Neural cell (in vitro differentiated cells): ENCODE data around the gene PSMD13. TPM values are rescaled to one million over a fixed set of nuclear protein-coding genes. Genes with fewer than 3 reads are reported as not detected.

Experiments used
- H2AFZ ChIP-seq: fragments of 200-600, 300-800 bp; sonication (generic), shearing (Covaris generic); 2 replicates; pipeline ENCODE4 v1.6.0; 2014; ENCODE audit warnings: low read depth, mild to moderate bottlenecking, antibody characterized with exemption, low read length, moderate library complexity
- H3F3A ChIP-seq: fragments of 200-600 bp; shearing (Covaris generic); 2 replicates; pipeline ENCODE4 v1.6.1; 2016; ENCODE audit warnings: mild to moderate bottlenecking, moderate library complexity, mixed read lengths, antibody characterized with exemption, low read length; ENCODE audit not compliant: insufficient read depth, poor library complexity, severe bottlenecking
- H3K27ac ChIP-seq: fragments of 200-600, 300-800 bp; sonication (generic), shearing (Covaris generic); 2 replicates; pipeline ENCODE4 v1.5.1; 2014; ENCODE audit warnings: mild to moderate bottlenecking, low read length, moderate library complexity
- H3K27me3 ChIP-seq: fragments of 300-800, 200-600 bp; sonication (generic), shearing (Covaris generic); 2 replicates; pipeline ENCODE4 v1.6.0; 2014; ENCODE audit warnings: mild to moderate bottlenecking, low read depth, low read length, moderate library complexity; ENCODE audit not compliant: insufficient read depth
- H3K36me3 ChIP-seq: fragments of 300-800, 200-600 bp; sonication (generic), shearing (Covaris generic); 2 replicates; pipeline ENCODE4 v1.5.1; 2014; ENCODE audit warnings: mild to moderate bottlenecking, antibody characterized with exemption, low read length, moderate library complexity; ENCODE audit not compliant: insufficient read depth
- H3K4me2 ChIP-seq: fragments of 300-800, 200-600 bp; sonication (generic), shearing (Covaris generic); 2 replicates; pipeline ENCODE4 v1.6.0; 2014; ENCODE audit warnings: mild to moderate bottlenecking, low read length
- H3K4me3 ChIP-seq: fragments of 300-800, 200-600 bp; sonication (generic), shearing (Covaris generic); 2 replicates; pipeline ENCODE4 v1.5.1; 2014; ENCODE audit warnings: mild to moderate bottlenecking, low read length, moderate library complexity
- H3K79me2 ChIP-seq: fragments of 200-600 bp; shearing (Covaris generic); replicated peaks from 2 replicates; pipeline ENCODE4 v1.6.0; 2014; ENCODE audit warnings: mild to moderate bottlenecking, low read length, moderate library complexity; ENCODE audit not compliant: insufficient read depth
- H3K9ac ChIP-seq: fragments of 300-800, 200-600 bp; sonication (generic), shearing (Covaris generic); 2 replicates; pipeline ENCODE4 v1.6.1; 2016; ENCODE audit warnings: mild to moderate bottlenecking, low read length, mixed read lengths
- H3K9me2 ChIP-seq: fragments of 200-600 bp; shearing (Covaris generic); 2 replicates; pipeline ENCODE4 v1.6.1; 2016; ENCODE audit warnings: mild to moderate bottlenecking, low read length, mixed read lengths; ENCODE audit not compliant: insufficient read depth
- H3K9me3 ChIP-seq: fragments of 200-600, 300-800 bp; sonication (generic), shearing (Covaris generic); 2 replicates; pipeline ENCODE4 v1.6.1; 2016; ENCODE audit warnings: mild to moderate bottlenecking, mixed run types, low read length, moderate library complexity, mixed read lengths
- H4K20me1 ChIP-seq: fragments of 200-600 bp; shearing (Covaris generic); 2 replicates; pipeline ENCODE4 v1.6.1; 2016; ENCODE audit warnings: mild to moderate bottlenecking, mixed run types; ENCODE audit not compliant: insufficient read depth
- EP300 ChIP-seq: fragments of 450-650 bp; conservative IDR thresholded peaks from 2 replicates; pipeline ENCODE4 v1.6.1; 2014; ENCODE audit warnings: antibody characterized with exemption, mild to moderate bottlenecking, moderate library complexity; ENCODE audit not compliant: poor library complexity, severe bottlenecking
- EZH2 ChIP-seq: fragments of 200-600, 300-800 bp; shearing (Covaris generic), sonication (generic); IDR thresholded peaks from 2 replicates; pipeline ENCODE4 v1.6.1; 2014; ENCODE audit warnings: antibody characterized with exemption, low read length, borderline replicate concordance, mild to moderate bottlenecking; ENCODE audit not compliant: insufficient read depth, poor library complexity, severe bottlenecking
- MXI1 ChIP-seq: fragments of 450-650 bp; conservative IDR thresholded peaks from 2 replicates; pipeline ENCODE4 v1.6.1; 2014; ENCODE audit warnings: antibody characterized with exemption, mild to moderate bottlenecking; ENCODE audit not compliant: poor library complexity, severe bottlenecking
- POLR2AphosphoS5 ChIP-seq: IDR thresholded peaks from 2 replicates; pipeline ENCODE4 v1.6.1; 2012
- RAD21 ChIP-seq: fragments of 450-650 bp; conservative IDR thresholded peaks from 2 replicates; pipeline ENCODE4 v1.6.1; 2014; ENCODE audit warnings: antibody characterized with exemption, mild to moderate bottlenecking, moderate library complexity
- REST ChIP-seq: IDR thresholded peaks from 2 replicates; pipeline ENCODE4 v1.6.1; 2012; ENCODE audit warnings: borderline replicate concordance
- TAF1 ChIP-seq: IDR thresholded peaks from 2 replicates; pipeline ENCODE4 v1.6.1; 2012; ENCODE audit warnings: low read depth
- polyA plus RNA-seq: library from polyadenylated mRNA; depleted of rRNA; stranded (reverse); fragments of >200 nt; gene quantifications from 2 replicates; pipeline ENCODE4 v1.2.3, GENCODE V29; 2014
- TF ChIP-seq, protein P1 (sequence below): fragments of 450-650 bp; IDR thresholded peaks from 2 replicates; pipeline ENCODE4 v1.5.1; 2014; ENCODE audit warnings: antibody characterized with exemption, mild to moderate bottlenecking, moderate library complexity; ENCODE audit not compliant: poor library complexity, severe bottlenecking

Gene PSMD13
- polyA plus RNA-seq, 1 donor from 2014 or later, result 183 TPM

GRCh38 chr11:255176-255575 lies 18.4 kb downstream of the PSMD13 start:
- Histone ChIP-seq H3K9me3 (no peaks in the 10 kb centered on the region), H3K4me2 (no peak overlapping the region), H3K79me2 (no peaks in the 10 kb centered on the region), H3K9ac (no peak overlapping the region), H3K36me3 (no peaks in the 10 kb centered on the region), H3K4me3 (no peak overlapping the region), H3K27me3 (no peaks in the 10 kb centered on the region), H3K27ac (no peak overlapping the region), H3F3A (no peaks in the 10 kb centered on the region), H2AFZ (no peak overlapping the region), H3K9me2 (no peaks in the 10 kb centered on the region), H4K20me1 (no peaks in the 10 kb centered on the region)
- TF ChIP-seq, protein P1, sequence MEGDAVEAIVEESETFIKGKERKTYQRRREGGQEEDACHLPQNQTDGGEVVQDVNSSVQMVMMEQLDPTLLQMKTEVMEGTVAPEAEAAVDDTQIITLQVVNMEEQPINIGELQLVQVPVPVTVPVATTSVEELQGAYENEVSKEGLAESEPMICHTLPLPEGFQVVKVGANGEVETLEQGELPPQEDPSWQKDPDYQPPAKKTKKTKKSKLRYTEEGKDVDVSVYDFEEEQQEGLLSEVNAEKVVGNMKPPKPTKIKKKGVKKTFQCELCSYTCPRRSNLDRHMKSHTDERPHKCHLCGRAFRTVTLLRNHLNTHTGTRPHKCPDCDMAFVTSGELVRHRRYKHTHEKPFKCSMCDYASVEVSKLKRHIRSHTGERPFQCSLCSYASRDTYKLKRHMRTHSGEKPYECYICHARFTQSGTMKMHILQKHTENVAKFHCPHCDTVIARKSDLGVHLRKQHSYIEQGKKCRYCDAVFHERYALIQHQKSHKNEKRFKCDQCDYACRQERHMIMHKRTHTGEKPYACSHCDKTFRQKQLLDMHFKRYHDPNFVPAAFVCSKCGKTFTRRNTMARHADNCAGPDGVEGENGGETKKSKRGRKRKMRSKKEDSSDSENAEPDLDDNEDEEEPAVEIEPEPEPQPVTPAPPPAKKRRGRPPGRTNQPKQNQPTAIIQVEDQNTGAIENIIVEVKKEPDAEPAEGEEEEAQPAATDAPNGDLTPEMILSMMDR, result no peak

DNA sequence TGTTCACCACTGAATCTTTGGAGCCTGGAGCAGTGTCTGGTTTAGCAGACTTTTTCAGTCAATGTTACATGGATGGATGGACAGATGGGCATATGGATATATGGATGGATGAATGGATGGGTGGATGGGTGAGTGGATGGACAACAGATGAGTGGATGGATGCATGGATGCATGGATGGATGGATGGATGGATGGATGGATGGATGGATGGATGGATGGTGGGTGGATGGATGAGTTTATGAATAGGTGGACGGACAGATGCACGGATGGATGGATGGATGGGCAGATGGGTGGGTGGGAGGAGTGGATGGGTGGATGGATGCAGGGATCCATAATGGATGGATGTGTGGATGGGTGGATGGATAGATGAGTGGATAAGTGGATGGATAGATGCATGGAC lies 19.0 kb downstream of the PSMD13 start:
- Histone ChIP-seq H3K9me3 (no peaks in the 10 kb centered on the region), H2AFZ (no peak overlapping the region), H3K4me3 (no peak overlapping the region), H3K4me2 (no peak overlapping the region), H4K20me1 (no peaks in the 10 kb centered on the region), H3F3A (no peaks in the 10 kb centered on the region), H3K9ac (no peak overlapping the region), H3K9me2 (no peaks in the 10 kb centered on the region), H3K27me3 (no peaks in the 10 kb centered on the region), H3K36me3 (no peaks in the 10 kb centered on the region), H3K79me2 (no peaks in the 10 kb centered on the region), H3K27ac (no peak overlapping the region)
- TF ChIP-seq EP300, result no peak
- no peak for TF ChIP-seq REST
- TF ChIP-seq, protein P1, result no peak

DNA sequence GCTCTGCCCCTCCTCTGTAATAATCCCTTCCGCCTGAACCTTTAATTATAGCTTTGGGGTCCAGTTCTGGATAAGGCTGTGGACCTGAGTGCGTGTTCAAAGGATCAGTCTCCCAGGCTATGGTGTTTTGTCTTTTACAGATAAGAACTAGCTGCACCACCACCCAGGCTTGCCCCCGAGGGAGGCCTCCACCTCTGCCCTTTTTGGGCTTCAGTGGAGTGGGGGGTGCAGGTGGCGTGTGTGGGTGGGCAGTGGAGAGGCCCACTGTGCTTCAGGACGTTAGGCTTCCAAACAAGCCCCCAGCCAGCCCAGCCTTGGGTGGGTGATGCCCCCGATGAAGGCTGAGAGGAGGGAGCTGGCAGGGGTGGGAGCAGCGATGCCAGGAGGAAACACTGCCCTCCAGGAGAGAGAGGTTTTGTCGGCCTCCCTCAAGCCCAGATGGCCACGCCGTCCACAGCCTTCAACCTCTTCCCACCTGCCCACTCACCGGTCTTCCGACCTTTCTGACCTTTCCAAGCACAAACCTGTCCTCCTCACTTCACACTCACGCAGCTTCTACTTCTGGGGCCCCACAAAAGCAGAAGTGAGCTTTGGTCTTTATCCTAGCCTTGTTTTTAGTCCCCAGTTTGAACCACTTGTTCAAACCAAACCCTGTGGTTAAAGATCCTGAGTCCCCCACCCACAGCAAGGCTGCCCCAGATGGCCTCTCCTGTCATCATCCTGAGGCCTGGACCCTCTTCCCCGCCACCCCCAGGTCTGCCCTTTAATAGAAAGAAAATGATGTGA lies 20.4 kb downstream of the PSMD13 start:
- H3K79me2 ChIP-seq, result no peaks in the 10 kb centered on the region
- TF ChIP-seq EP300 (no peak), POLR2AphosphoS5 (no peak), MXI1 (no peak), TAF1 (no peak), RAD21 (no peak), EZH2 (no peak), REST (no peak)
- H3K36me3 ChIP-seq, result no peaks in the 10 kb centered on the region
- H3K9me2 ChIP-seq, result no peaks in the 10 kb centered on the region
- H2AFZ ChIP-seq, result no peak overlapping the region
- H3K9me3 ChIP-seq, result no peaks in the 10 kb centered on the region
- H3F3A ChIP-seq, result no peaks in the 10 kb centered on the region
- no peak overlapping the region for H3K4me2 ChIP-seq
- no peak overlapping the region for H3K27ac ChIP-seq
- H4K20me1 ChIP-seq, result no peaks in the 10 kb centered on the region
- no peak overlapping the region for H3K4me3 ChIP-seq
- H3K27me3 ChIP-seq, result no peaks in the 10 kb centered on the region
- no peak overlapping the region for H3K9ac ChIP-seq
